Transverse colon (tissue), 4 donors: Measurements from ENCODE around the gene DIAPH3.

Source experiments
- CTCF ChIP-seq, 5 experiments: fragments of 200-600 bp in 3 of 5; fragments of 450-650 bp in 2 of 5; sonication (generic) in 3 of 5; IDR thresholded peaks; 1 replicate in 2 of 5; 2 replicates in 3 of 5; pipeline ENCODE4 v1.5.1; 2016 to 2017; ENCODE audit warnings: antibody characterized with exemption in 5 of 5, inconsistent platforms in 3 of 5, mild to moderate bottlenecking in 2 of 5, moderate library complexity in 1 of 5
- EP300 ChIP-seq: sonication (generic); formaldehyde crosslinking; IDR thresholded peaks from one replicate; pipeline ENCODE4 v1.6.1; 2017; ENCODE audit warnings: antibody characterized with exemption, low read depth
- POLR2A ChIP-seq: fragments of 450-650 bp; IDR thresholded peaks from one replicate; pipeline ENCODE4 v1.6.1; 2016; ENCODE audit warnings: antibody characterized with exemption, mild to moderate bottlenecking, moderate library complexity
- POLR2AphosphoS5 ChIP-seq, 3 donors: sonication (generic); formaldehyde crosslinking; IDR thresholded peaks; one replicate each; pipeline ENCODE4 v1.6.1; 2016; ENCODE audit warnings: antibody characterized with exemption in 3 of 3

GRCh38 chr13:60150538-60150937 is 13.2 kb downstream of the DIAPH3 start:
- no peak for TF ChIP-seq CTCF (IDR thresholded peaks at IDR 0.05)
- no peak for TF ChIP-seq POLR2A
- no peak for TF ChIP-seq EP300
- no peak for TF ChIP-seq POLR2AphosphoS5 (IDR thresholded peaks at IDR 0.05)
